Mucosa of descending colon (tissue), 3 donors: Measurements from ENCODE around the gene VLDLR. TPM values are rescaled to one million over a fixed set of nuclear protein-coding genes. Genes with fewer than 3 reads are reported as not detected.

Source experiments
- ATAC-seq: fragments of 200-7000 bp; cut with Tn5 transposase; one replicate; pipeline ENCODE4 v1.9.1; 2020; ENCODE audit warnings: mild to moderate bottlenecking, moderate library complexity
- DNase-seq, 3 donors: peaks; one replicate each; pipeline ENCODE4 v3.0.0-alpha.2; 2020
- H3K36me3 ChIP-seq: fragments of 200-600 bp; one replicate; pipeline ENCODE4 v1.8.0; 2021; ENCODE audit warnings: low read depth, mild to moderate bottlenecking
- H3K4me1 ChIP-seq: fragments of 200-600 bp; one replicate; pipeline ENCODE4 v1.8.0; 2021; ENCODE audit warnings: low read depth, mild to moderate bottlenecking
- H3K4me3 ChIP-seq: fragments of 200-600 bp; one replicate; pipeline ENCODE4 v1.8.0; 2021; ENCODE audit warnings: mild to moderate bottlenecking
- H3K9me3 ChIP-seq: fragments of 200-600 bp; one replicate; pipeline ENCODE4 v1.8.0; 2021; ENCODE audit warnings: mild to moderate bottlenecking
- intact Hi-C, 2 donors: fragments of 100-400 bp; cut with DNase I in 1 of 2; cut with micrococcal nuclease in 1 of 2; formaldehyde crosslinking; loops; one replicate each; pipeline versions ENCODE4 v1.11.0 to v1.11.1; 2022; cut with DNase I, micrococcal nuclease
- total RNA-seq, 3 donors: library from RNA; stranded (reverse); fragmentation: NEBNext Ultra II Directional in 2 of 3; extraction: Animal tissue kit (Norgen Biotek cat#: 25700) in 2 of 3; gene quantifications; one replicate each; pipeline versions ENCODE4 v1.2.1 to v1.2.4, GENCODE V29; 2021 to 2023
- TF ChIP-seq, protein P1 (sequence below): fragments of 200-600 bp; IDR thresholded peaks from one replicate; pipeline ENCODE4 v1.8.0; 2022; ENCODE audit warnings: antibody characterized with exemption, mild to moderate bottlenecking
- donor health status: DM: no; HTN: no; CAD: no; lungs with moderate emphysema.
- donor health status: DM: no; HTN: no; CAD: no.
- donor health status: DM: no; HTN: yes; CAD: no.

VLDLR gene
- total RNA-seq, 3 donors from 2014 or later, result 8.0 to 13.2 (median 9.9) TPM

DNA sequence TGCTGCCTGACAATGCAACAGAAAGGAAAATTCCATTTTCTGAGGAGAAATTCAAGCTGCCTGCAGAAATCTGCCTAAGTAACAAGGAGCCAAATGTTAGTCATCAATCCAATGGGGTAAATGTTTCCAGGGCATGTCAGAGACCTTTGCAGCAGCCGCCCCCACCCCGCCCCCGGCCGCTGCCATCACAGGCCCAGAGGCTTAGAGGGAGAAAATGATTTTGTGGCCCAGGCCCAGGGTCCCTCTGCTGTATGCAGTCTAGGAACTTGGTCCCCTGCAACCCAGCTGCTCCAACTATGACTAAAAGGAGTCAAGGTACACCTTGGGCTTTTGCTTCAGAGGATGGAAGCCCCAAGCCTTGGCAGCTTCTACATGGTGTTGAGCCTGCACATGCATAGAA is 45.0 kb downstream of the VLDLR start:
- Histone ChIP-seq H3K36me3 (no peaks in the 10 kb centered on the region), H3K4me1 (no peaks in the 10 kb centered on the region), H3K4me3 (no peak overlapping the region), H3K9me3 (no peaks in the 10 kb centered on the region)
- DNase-seq (no peak), ATAC-seq (no peak)
- TF ChIP-seq, protein P1, sequence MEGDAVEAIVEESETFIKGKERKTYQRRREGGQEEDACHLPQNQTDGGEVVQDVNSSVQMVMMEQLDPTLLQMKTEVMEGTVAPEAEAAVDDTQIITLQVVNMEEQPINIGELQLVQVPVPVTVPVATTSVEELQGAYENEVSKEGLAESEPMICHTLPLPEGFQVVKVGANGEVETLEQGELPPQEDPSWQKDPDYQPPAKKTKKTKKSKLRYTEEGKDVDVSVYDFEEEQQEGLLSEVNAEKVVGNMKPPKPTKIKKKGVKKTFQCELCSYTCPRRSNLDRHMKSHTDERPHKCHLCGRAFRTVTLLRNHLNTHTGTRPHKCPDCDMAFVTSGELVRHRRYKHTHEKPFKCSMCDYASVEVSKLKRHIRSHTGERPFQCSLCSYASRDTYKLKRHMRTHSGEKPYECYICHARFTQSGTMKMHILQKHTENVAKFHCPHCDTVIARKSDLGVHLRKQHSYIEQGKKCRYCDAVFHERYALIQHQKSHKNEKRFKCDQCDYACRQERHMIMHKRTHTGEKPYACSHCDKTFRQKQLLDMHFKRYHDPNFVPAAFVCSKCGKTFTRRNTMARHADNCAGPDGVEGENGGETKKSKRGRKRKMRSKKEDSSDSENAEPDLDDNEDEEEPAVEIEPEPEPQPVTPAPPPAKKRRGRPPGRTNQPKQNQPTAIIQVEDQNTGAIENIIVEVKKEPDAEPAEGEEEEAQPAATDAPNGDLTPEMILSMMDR, result no peak
- intact Hi-C loops, result no loop called here

DNA sequence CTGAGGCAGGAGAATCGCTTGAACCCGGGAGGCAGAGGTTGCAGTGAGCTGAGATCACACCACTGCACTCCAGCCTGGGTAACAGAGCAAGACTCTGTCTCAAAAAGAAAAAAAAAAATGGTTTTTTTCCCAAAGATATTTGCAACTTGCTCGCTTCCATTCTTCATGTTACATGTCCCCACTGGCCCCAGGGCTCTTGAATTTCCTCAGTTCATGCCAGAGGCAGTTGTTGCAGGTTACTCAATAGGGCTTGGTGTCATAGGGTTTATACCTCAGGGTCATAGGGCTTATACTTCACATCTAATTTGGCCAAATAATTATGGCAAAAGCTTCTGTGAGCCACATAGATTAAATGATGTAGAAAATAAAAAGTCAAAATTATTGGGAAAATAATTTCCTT is 51.6 kb downstream of the VLDLR start:
- H3K36me3 ChIP-seq, result no peaks in the 10 kb centered on the region
- H3K4me3 ChIP-seq, result no peak overlapping the region
- TF ChIP-seq, protein P1, result no peak
- ATAC-seq (no peak), DNase-seq (no peak)
- H3K4me1 ChIP-seq, result no peaks in the 10 kb centered on the region
- intact Hi-C loops, result no loop called here
- no peaks in the 10 kb centered on the region for H3K9me3 ChIP-seq

DNA sequence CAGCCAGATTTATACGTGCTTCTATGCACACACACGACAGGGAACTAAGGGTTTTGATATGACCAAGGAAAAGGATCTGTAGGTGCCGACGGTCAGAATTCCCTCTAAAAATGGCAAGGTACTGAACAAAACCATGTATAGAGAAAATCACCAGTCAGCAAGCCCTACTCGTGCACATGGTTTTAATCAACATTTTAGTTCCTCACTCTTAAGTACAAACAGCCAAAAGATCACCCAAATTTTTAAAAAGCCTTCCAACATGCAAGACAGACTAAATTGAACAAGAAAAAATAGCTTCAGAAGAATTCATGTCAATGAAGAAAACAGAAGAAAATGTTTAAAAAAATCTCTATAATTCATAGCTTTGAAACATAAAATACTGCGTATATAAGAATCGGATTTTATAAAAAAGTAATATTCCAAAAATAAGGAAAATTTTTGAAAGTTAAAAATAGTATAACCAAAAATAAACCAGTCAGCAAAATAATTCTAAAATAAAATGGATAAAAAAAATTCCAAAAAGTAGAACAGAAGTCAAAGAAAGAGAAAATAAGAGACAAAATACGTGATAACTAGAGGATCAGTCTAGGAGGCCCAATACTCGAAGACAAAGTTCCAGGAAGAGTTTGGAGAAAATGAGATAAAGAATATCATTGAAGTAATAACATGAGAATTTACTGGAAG is 52.7 kb downstream of the VLDLR start:
- Histone ChIP-seq H3K9me3 (no peaks in the 10 kb centered on the region), H3K4me3 (no peak overlapping the region), H3K4me1 (no peaks in the 10 kb centered on the region), H3K36me3 (no peaks in the 10 kb centered on the region)
- TF ChIP-seq, protein P1, result no peak
- DNase-seq (no peak), ATAC-seq (no peak)
- intact Hi-C loops, result no loop called here

DNA sequence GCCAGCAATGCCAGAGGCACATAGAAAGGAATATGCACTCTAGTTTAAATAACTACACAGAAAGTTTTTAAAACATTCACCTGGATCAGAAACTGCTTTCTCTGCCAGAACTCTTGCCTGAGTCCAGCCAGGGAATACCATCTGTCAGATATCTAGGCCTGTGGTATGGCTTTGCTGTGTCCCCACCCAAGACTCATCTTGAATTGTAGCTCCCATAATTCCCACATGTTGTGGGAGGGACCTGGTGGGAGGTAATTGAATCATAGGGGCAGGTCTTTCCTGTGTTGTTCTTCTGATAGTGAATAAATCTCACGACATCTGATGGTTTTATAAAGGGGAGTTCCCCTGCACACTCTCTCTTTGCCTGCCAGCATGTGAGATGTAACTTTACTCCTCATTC is 54.2 kb downstream of the VLDLR start:
- H3K36me3 ChIP-seq, result no peaks in the 10 kb centered on the region
- ATAC-seq (peak; percentile 20), DNase-seq (no peak)
- intact Hi-C loops, result no loop called here
- H3K4me3 ChIP-seq, result no peak overlapping the region
- H3K9me3 ChIP-seq, result no peaks in the 10 kb centered on the region
- no peaks in the 10 kb centered on the region for H3K4me1 ChIP-seq
- TF ChIP-seq, protein P1, result no peak

DNA sequence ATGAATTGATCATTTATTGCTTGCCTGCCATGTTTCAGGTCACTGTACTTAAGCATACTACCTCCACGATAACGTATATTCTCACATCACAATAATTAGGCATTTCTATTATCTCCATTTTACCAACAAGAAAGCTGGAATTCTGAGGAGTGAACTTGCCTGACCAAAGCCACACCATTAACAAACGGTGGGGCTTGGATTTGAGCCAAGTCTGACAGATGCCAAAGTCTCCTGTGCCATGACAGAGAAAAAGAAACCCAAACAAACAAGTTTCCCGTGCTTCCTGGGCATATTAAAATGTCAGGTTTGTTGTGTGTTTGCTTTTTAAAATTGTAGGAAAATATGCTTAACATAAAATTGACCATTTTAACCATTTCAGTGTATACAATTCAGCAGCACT is 54.9 kb downstream of the VLDLR start:
- ATAC-seq (peak; percentile 35), DNase-seq (peak in 1 of 3 donors; percentile 33)
- no peaks in the 10 kb centered on the region for H3K9me3 ChIP-seq
- TF ChIP-seq, protein P1, result no peak
- no peaks in the 10 kb centered on the region for H3K36me3 ChIP-seq
- intact Hi-C loops, result no loop called here
- H3K4me3 ChIP-seq, result no peak overlapping the region
- no peaks in the 10 kb centered on the region for H3K4me1 ChIP-seq
